Measurements from ENCODE around the gene PLEK.

- TF ChIP-seq, protein P1, sequence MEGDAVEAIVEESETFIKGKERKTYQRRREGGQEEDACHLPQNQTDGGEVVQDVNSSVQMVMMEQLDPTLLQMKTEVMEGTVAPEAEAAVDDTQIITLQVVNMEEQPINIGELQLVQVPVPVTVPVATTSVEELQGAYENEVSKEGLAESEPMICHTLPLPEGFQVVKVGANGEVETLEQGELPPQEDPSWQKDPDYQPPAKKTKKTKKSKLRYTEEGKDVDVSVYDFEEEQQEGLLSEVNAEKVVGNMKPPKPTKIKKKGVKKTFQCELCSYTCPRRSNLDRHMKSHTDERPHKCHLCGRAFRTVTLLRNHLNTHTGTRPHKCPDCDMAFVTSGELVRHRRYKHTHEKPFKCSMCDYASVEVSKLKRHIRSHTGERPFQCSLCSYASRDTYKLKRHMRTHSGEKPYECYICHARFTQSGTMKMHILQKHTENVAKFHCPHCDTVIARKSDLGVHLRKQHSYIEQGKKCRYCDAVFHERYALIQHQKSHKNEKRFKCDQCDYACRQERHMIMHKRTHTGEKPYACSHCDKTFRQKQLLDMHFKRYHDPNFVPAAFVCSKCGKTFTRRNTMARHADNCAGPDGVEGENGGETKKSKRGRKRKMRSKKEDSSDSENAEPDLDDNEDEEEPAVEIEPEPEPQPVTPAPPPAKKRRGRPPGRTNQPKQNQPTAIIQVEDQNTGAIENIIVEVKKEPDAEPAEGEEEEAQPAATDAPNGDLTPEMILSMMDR (IDR thresholded peaks at IDR 0.05; ENCODE audit: low read depth, low read length, poor library complexity, severe bottlenecking), result no peak
- no peak for TF ChIP-seq EZH2phosphoT487 (IDR thresholded peaks at IDR 0.05; ENCODE audit: borderline replicate concordance, low read length)
Observed at GRCh38 chr2:68367953-68368653, 3.0 kb downstream of the PLEK start.
